ENCODE measurements around the gene KCNE3. TPM values are rescaled to one million over a fixed set of nuclear protein-coding genes. Genes with fewer than 3 reads are reported as not detected.
A peak's percentile ranks its signal among the peaks of the same experiment; 100 is the strongest.

The KCNE3 gene
- total and polyA plus RNA-seq, 8 donors: 3.6 to 35.1 (median 10.6) TPM

DNA sequence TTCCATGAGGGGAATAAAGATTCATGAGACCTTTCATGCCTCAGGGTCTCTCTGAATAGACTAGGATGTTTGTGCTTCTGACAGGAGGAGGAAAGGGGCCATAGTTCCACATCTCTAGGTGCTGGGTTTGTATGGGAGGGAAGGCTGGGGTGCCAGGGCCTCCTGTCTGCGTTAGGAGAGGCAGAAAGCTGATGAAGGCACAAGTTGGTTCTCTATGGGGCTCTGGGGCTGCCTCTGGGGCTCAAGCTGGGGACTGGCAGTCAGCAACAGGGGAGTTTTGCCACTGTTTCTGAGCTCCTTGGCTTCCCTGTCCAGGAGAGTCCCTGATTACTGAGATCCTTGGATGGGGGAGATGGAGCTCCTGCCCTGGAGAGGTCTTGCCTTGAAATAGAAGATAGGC lies 4.1 kb downstream of the KCNE3 start:
- TF ChIP-seq EP300 (IDR thresholded peaks at IDR 0.05): no peak
- no peak for TF ChIP-seq POLR2A (IDR thresholded peaks at IDR 0.05)
- no peak for TF ChIP-seq CTCF (IDR thresholded peaks at IDR 0.05)
- no peak for TF ChIP-seq POLR2AphosphoS5 (IDR thresholded peaks at IDR 0.05)
- Histone ChIP-seq H3K27ac (peak overlapping the region in 1 of 5 donors; percentile 78), H3K4me3 (no peak overlapping the region), H3K27me3 (no peaks in the 10 kb centered on the region), H3K36me3 (peaks cover 0 to 22% (median 6%) of the 10 kb centered on the region in 4 donors), H3K4me1 (peaks cover 17 to 96% (median 63%) of the 10 kb centered on the region in 4 donors), H3K9me3 (no peaks in the 10 kb centered on the region)
- WGBS, 5 donors: 77 to 92% (median 88%) methylated on average over 1 of the region's 1 CpG
- intact Hi-C loops (cut with DNase I; ENCODE audit: low total_unique reads): no loop called here
- DNase-seq: no peak

- TF ChIP-seq CTCF (IDR thresholded peaks at IDR 0.05) (no peak), POLR2AphosphoS5 (IDR thresholded peaks at IDR 0.05) (no peak), EP300 (IDR thresholded peaks at IDR 0.05) (no peak), POLR2A (IDR thresholded peaks at IDR 0.05) (no peak)
- Histone ChIP-seq H3K4me1 (peaks cover 12 to 92% (median 58%) of the 10 kb centered on the region in 4 donors), H3K36me3 (peaks cover 0 to 24% (median 6%) of the 10 kb centered on the region in 4 donors), H3K27ac (peak overlapping the region in 4 of 5 donors; percentile 26 to 78 (median 72)), H3K9me3 (no peaks in the 10 kb centered on the region), H3K4me3 (no peak overlapping the region), H3K27me3 (no peaks in the 10 kb centered on the region)
- DNase-seq: no peak
- intact Hi-C loops (cut with DNase I; ENCODE audit: low total_unique reads): no loop called here
- 71 to 87% (median 82%) methylated on average over 5 of the region's 5 CpGs for WGBS, 5 donors
Measured at GRCh38 chr11:74462631-74463030, 4.7 kb downstream of the KCNE3 start.

GRCh38 chr11:74462009-74462408 lies 5.3 kb downstream of the KCNE3 start:
- TF ChIP-seq POLR2AphosphoS5 (IDR thresholded peaks at IDR 0.05) (peak in 1 of 3 donors; percentile 20), EP300 (IDR thresholded peaks at IDR 0.05) (no peak), POLR2A (IDR thresholded peaks at IDR 0.05) (no peak)
- Histone ChIP-seq H3K36me3 (peaks cover 4 to 31% (median 13%) of the 10 kb centered on the region in 4 donors), H3K4me1 (peaks cover 11 to 86% (median 52%) of the 10 kb centered on the region in 4 donors), H3K9me3 (no peaks in the 10 kb centered on the region), H3K27ac (peak overlapping the region in 4 of 5 donors; percentile 66 to 78 (median 72)), H3K27me3 (no peaks in the 10 kb centered on the region), H3K4me3 (peak overlapping the region; percentile 11 to 25 (median 18))
- intact Hi-C loops (cut with DNase I; ENCODE audit: low total_unique reads): no loop called here
- peak; percentile 68 to 69 for DNase-seq
- WGBS, 5 donors: 48 to 67% (median 50%) methylated on average over 2 of the region's 2 CpGs

- no peak for TF ChIP-seq EP300 (IDR thresholded peaks at IDR 0.05)
- TF ChIP-seq POLR2AphosphoS5 (IDR thresholded peaks at IDR 0.05): no peak
- TF ChIP-seq POLR2A (IDR thresholded peaks at IDR 0.05): no peak
- TF ChIP-seq CTCF (IDR thresholded peaks at IDR 0.05): no peak
- WGBS, 5 donors: 62 to 77% (median 72%) methylated on average over 2 of the region's 2 CpGs
- H3K27me3 ChIP-seq: no peaks in the 10 kb centered on the region
- peaks cover 4 to 72% (median 38%) of the 10 kb centered on the region in 4 donors for H3K4me1 ChIP-seq
- DNase-seq: no peak
- H3K4me3 ChIP-seq: peak overlapping the region in 2 of 4 donors; percentile 19 to 22
- H3K36me3 ChIP-seq: peaks cover 4 to 45% (median 21%) of the 10 kb centered on the region in 4 donors
- peak overlapping the region in 4 of 5 donors; percentile 66 to 78 (median 72) for H3K27ac ChIP-seq
- no peaks in the 10 kb centered on the region for H3K9me3 ChIP-seq
- intact Hi-C loops (cut with DNase I; ENCODE audit: low total_unique reads): no loop called here
Measured at GRCh38 chr11:74460481-74461154, 6.7 kb downstream of the KCNE3 start.
